Measurements from ENCODE around the gene WBP11.
"Not testable (repeated sequence)": the region's sequence is repeated elsewhere in the genome, so short reads cannot be mapped to it uniquely, and the experiment has no call there.

DNA sequence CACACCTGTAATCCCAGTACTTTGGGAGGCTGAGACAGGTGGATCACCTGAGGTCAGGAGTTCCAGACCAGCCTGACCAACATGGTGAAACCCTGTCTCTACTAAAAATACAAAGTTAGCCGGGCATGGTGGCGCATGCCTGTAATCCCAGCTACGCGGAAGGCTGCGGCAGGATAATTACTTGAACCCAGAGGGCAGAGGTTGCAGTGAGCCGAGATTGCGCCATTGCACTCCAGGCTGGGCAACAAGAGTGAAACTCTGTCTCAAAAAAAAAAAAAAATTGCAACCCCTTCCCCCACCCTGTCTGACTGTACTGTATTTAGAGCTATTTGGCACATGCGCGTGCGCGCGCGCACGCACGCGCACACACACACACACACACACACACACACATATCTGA, 66.8 kb downstream of the WBP11 start:
- TF ChIP-seq CTCF, POLR2A (IDR thresholded peaks at IDR 0.05): not testable (repeated sequence)

Data from uterus (tissue), 2 donors.